ENCODE results near the gene DENND4A.
A peak's percentile ranks its signal among the peaks of the same experiment; 100 is the strongest.

The DENND4A gene

DNA sequence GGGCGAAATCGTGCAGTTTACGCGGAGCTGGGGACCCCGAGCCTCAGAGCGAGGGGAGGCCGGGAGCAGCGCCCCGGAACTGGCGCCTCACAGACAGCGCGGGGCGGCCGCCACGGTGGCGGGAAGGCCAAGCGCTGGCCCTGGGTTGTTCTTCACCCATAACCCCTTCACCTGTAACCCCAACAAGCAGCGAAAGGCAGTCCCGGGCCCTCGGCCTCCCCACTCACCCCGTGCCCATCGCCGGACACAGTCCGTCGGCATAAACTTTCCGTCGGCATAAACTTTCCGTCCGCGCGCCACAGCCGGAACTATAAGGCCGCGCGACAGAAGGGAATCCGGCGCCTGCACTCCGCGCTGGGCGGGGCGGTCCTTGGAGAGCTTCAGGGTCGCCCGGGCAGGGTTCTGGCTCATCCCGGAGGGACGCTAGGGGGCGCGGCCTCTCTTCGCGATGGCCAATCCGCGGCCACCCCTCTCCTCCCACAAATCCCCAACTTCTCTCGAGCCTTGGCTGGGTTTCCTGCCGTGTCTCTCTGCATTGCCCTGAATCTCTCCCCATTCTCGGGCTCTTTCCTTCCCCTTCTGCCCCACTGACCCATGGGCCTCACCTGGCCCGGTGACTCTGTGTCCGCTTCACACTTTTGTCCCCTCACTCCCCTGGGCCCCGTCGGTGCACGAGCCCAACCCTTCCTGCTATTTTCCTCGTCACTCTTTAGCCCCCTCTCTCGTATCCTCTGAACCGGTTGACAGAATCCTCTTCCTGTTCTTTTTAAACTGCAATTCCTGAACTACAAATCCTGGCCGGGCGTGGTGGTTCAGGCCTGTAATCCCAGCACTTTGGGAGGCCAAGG lies 181.0 kb downstream of the DENND4A start, which contains the start of gene INTS14:
Gene INTS14, minus strand, starts transcription at position 261 of the 848 bp plus-strand sequence. CDS start 3,751 bp downstream, outside the sequence.
- Histone ChIP-seq H3K9me3 (no peaks in the 10 kb centered on the region), H3K4me1 (peaks cover 0 to 28% (median 20%) of the 10 kb centered on the region in 4 donors), H3K4me3 (peak within 1 kb of the TSS; percentile 70 to 77), H3K36me3 (peaks cover 0 to 5% (median 0%) of the 10 kb centered on the region in 3 donors), H3K27ac (peak within 1 kb of the TSS; percentile 89 to 91), H3K27me3 (no peaks in the 10 kb centered on the region)
- TF ChIP-seq, protein P1, sequence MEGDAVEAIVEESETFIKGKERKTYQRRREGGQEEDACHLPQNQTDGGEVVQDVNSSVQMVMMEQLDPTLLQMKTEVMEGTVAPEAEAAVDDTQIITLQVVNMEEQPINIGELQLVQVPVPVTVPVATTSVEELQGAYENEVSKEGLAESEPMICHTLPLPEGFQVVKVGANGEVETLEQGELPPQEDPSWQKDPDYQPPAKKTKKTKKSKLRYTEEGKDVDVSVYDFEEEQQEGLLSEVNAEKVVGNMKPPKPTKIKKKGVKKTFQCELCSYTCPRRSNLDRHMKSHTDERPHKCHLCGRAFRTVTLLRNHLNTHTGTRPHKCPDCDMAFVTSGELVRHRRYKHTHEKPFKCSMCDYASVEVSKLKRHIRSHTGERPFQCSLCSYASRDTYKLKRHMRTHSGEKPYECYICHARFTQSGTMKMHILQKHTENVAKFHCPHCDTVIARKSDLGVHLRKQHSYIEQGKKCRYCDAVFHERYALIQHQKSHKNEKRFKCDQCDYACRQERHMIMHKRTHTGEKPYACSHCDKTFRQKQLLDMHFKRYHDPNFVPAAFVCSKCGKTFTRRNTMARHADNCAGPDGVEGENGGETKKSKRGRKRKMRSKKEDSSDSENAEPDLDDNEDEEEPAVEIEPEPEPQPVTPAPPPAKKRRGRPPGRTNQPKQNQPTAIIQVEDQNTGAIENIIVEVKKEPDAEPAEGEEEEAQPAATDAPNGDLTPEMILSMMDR (IDR thresholded peaks at IDR 0.05) = peak; percentile 46 to 53
- DNase-seq = peak; percentile 97 to 99
- intact Hi-C loops (cut with DNase I; ENCODE audit: low total_unique reads) = loop anchor here (5.0 kb wide), 1 partner anchor 1449 kb away; the partner anchor contains the start of gene PPIB
